Kidney (tissue), 14 donors: Measurements from ENCODE around the gene RPS27A. TPM values are rescaled to one million over a fixed set of nuclear protein-coding genes. Genes with fewer than 3 reads are reported as not detected.
"Not testable (repeated sequence)": the region's sequence is repeated elsewhere in the genome, so short reads cannot be mapped to it uniquely, and the experiment has no call there.

Experiments used
- DNase-seq, 5 donors: peaks; one replicate each; pipeline ENCODE4 v3.0.0-alpha.2; 2013 to 2020
- FAIRE-seq: peaks from 2 replicates; lab custom pipeline; 2012; peaks lifted over from hg19 to GRCh38; lab: Jason Lieb, UNC
- H3K27ac ChIP-seq, 2 donors: one replicate each; pipeline ENCODE4 v1.7.0; 2013; ENCODE audit warnings: low read depth in 2 of 2, low read length in 2 of 2, inconsistent platforms in 1 of 2
- H3K27me3 ChIP-seq: one replicate; pipeline ENCODE4 v1.7.1; 2013; ENCODE audit warnings: low read length, inconsistent platforms; ENCODE audit not compliant: control insufficient read depth, insufficient read depth
- H3K36me3 ChIP-seq, 3 donors: one replicate each; pipeline versions ENCODE4 v1.7.0 to v1.7.1; 2013; ENCODE audit warnings: low read length in 3 of 3, control low read depth in 1 of 3, inconsistent platforms in 1 of 3; ENCODE audit not compliant: insufficient read depth in 3 of 3, control insufficient read depth in 2 of 3
- H3K4me1 ChIP-seq, 3 donors: one replicate each; pipeline versions ENCODE4 v1.7.0 to v1.7.1; 2013; ENCODE audit warnings: low read length in 3 of 3, inconsistent platforms in 1 of 3, low read depth in 1 of 3; ENCODE audit not compliant: control insufficient read depth in 2 of 3, insufficient read depth in 2 of 3
- H3K4me3 ChIP-seq, 3 donors: one replicate each; pipeline versions ENCODE4 v1.7.0 to v1.8.1; 2013; ENCODE audit warnings: low read length in 3 of 3, control low read depth in 1 of 3, inconsistent platforms in 1 of 3
- H3K9ac ChIP-seq, 3 donors: one replicate each; pipeline versions ENCODE4 v1.7.0 to v1.7.1; 2013; ENCODE audit warnings: low read length in 3 of 3, control low read depth in 1 of 3, inconsistent platforms in 1 of 3
- H3K9me3 ChIP-seq, 3 donors: one replicate each; pipeline versions ENCODE4 v1.7.0 to v1.7.1; 2013; ENCODE audit warnings: low read length in 3 of 3, control low read depth in 1 of 3, inconsistent platforms in 1 of 3; ENCODE audit not compliant: control insufficient read depth in 2 of 3, insufficient read depth in 1 of 3
- intact Hi-C: fragments of 100-400 bp; cut with DNase I; formaldehyde crosslinking; loops from one replicate; pipeline ENCODE4 v1.11.1; 2022
- polyA plus RNA-seq: library from polyadenylated mRNA; stranded (reverse); fragments of 350-450 nt; fragmentation: Illumina TruSeq; extraction: RNeasy Lipid Tissue Mini Kit (QIAGEN cat#74804); gene quantifications from one replicate; pipeline ENCODE4 v1.2.3, GENCODE V29; 2014; ENCODE audit warnings: low read depth, low replicate concordance; ENCODE audit not compliant: insufficient read depth
- total RNA-seq: library from RNA; stranded (reverse); fragmentation: NEBNext Ultra II Directional; extraction: Animal tissue kit (Norgen Biotek cat#: 25700); gene quantifications from one replicate; pipeline ENCODE4 v1.2.1, GENCODE V29; 2021
- TF ChIP-seq, protein P1 (sequence below): IDR thresholded peaks from 3 replicates; pipeline ENCODE4 v1.5.1; 2012; ENCODE audit warnings: mild to moderate bottlenecking, moderate library complexity, borderline replicate concordance; ENCODE audit not compliant: insufficient read depth; ENCODE audit errors: extremely low read depth
- donor health status: control.
- donor health status: control.
- donor health status: control.
- donor health status: control.
- donor health status: control.
- donor health status: DM: yes; HTN: yes; CAD: no.
- donor health status: Normal renal cell carcinoma (clear cell type).

RPS27A gene
- total and polyA plus RNA-seq, 2 donors from 2014 or later = 896 to 1,835 TPM

DNA sequence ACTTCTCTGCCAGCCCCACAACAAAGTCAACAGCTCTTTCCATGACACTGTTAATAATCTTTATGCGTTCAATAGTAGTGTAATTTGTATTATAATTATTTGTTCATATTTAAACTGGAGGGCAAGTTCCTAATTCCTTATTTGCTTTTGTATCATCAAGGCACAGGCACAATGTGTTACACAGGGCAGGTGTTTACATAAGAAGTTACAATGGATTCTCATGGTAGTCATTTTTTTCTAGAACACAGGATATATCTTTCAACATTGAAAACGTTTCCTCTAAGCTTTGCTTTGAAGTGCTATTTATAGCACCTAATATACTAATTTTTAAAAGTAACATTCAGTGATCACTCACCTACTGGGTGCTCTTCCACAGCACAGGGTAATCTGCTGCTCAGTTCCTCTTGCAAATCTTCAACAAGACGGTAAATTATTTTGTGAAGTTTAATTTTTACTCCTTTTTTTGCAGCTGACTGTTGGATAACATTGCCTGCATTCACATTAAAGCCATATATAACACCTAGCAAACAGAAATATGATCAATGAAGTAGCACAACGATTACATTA lies 7.3 kb downstream of the RPS27A start:
- intact Hi-C loops = no loop called here
- FAIRE-seq = no peak

DNA sequence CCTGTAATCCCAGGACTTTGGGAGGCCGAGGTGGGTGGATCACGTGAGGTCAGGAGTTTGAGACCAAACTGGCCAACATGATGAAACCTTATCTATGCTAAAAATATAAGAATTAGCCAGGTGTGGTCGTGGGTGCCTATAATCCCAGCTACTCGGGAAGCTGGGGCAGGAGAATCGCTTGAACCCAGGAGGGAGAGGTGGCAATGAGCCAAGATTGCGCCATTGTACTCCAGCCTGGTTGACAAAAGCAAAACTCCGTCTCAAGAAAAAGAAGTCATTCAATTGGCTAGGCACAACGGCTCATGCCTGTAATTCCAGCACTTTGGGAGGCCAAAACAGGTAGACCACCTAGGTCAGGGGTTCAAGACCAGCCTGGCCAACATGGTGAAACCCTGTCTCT lies 9.1 kb downstream of the RPS27A start:
- not testable (repeated sequence) for DNase-seq, FAIRE-seq

More for the DNA sequence above, 7.3 kb downstream of the RPS27A start:
- Histone ChIP-seq H3K36me3 (peaks cover 6 to 51% (median 24%) of the 10 kb centered on the region in 3 donors), H3K4me1 (no peaks in the 10 kb centered on the region), H3K9ac (no peak overlapping the region), H3K27me3 (no peaks in the 10 kb centered on the region), H3K4me3 (no peak overlapping the region), H3K27ac (no peak overlapping the region), H3K9me3 (no peaks in the 10 kb centered on the region)
- DNase-seq = no peak
- TF ChIP-seq, protein P1, sequence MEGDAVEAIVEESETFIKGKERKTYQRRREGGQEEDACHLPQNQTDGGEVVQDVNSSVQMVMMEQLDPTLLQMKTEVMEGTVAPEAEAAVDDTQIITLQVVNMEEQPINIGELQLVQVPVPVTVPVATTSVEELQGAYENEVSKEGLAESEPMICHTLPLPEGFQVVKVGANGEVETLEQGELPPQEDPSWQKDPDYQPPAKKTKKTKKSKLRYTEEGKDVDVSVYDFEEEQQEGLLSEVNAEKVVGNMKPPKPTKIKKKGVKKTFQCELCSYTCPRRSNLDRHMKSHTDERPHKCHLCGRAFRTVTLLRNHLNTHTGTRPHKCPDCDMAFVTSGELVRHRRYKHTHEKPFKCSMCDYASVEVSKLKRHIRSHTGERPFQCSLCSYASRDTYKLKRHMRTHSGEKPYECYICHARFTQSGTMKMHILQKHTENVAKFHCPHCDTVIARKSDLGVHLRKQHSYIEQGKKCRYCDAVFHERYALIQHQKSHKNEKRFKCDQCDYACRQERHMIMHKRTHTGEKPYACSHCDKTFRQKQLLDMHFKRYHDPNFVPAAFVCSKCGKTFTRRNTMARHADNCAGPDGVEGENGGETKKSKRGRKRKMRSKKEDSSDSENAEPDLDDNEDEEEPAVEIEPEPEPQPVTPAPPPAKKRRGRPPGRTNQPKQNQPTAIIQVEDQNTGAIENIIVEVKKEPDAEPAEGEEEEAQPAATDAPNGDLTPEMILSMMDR = no peak

DNA sequence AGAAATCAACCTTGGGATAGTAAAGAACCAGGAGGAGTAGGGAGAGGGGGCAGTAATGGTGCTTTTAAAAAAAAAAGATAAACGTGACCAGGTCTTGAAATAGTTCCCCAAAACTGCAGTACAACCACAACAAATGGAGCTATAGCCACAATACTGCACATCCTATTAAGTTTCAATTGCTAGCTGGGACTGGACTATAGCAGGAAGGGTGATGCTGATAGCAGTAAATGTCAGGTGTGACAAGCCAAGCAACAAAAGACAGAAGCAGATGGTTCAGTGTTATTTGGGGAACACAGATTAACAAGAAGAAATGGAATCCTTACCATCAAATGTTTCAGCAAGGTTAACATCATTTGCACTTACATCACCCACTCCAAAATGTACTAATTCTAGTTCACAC lies 10.1 kb downstream of the RPS27A start:
- H3K4me3 ChIP-seq = no peak overlapping the region
- H3K27me3 ChIP-seq = no peaks in the 10 kb centered on the region
- peaks cover 2 to 37% (median 14%) of the 10 kb centered on the region in 3 donors for H3K36me3 ChIP-seq
- no peak overlapping the region for H3K27ac ChIP-seq
- TF ChIP-seq, protein P1 = no peak
- H3K9ac ChIP-seq = no peak overlapping the region
- intact Hi-C loops = no loop called here
- H3K9me3 ChIP-seq = no peaks in the 10 kb centered on the region
- no peaks in the 10 kb centered on the region for H3K4me1 ChIP-seq
- DNase-seq = no peak
- FAIRE-seq = no peak

More for the DNA sequence above, 9.1 kb downstream of the RPS27A start:
- H3K27ac ChIP-seq, H3K9me3 ChIP-seq, H3K4me1 ChIP-seq, H3K4me3 ChIP-seq, intact Hi-C loops, H3K9ac ChIP-seq, H3K27me3 ChIP-seq: not testable (repeated sequence)
- H3K36me3 ChIP-seq = peaks cover 2 to 43% (median 15%) of the 10 kb centered on the region in 3 donors

DNA sequence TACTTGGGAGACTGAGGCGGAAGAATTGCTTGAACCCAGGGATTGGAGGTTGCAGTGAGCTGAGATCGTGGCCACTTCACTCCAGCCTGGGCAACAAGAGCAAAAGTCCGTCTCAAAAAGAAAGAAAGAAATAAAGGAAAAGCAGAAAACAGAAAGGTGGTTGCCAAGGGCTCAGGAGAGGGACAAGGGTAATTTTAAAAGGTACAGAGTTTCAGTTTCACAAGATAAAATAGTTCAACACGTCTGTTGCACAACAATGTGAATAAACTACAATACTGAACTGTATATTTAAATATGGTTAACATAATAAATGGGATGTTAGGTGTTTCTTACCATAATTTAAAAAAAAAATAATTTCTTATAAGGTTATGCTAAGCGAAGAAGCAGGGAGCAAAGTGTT lies 12.9 kb downstream of the RPS27A start:
- Histone ChIP-seq H3K4me1 (no peaks in the 10 kb centered on the region), H3K36me3 (peaks cover 6 to 41% (median 18%) of the 10 kb centered on the region in 3 donors), H3K27me3 (no peaks in the 10 kb centered on the region), H3K4me3 (no peak overlapping the region), H3K9me3 (no peaks in the 10 kb centered on the region), H3K27ac (no peak overlapping the region), H3K9ac (no peak overlapping the region)
- intact Hi-C loops = no loop called here
- DNase-seq (no peak), FAIRE-seq (no peak)
- TF ChIP-seq, protein P1 = no peak
